K562 (cell line): Measurements from ENCODE around the gene ZNF333. TPM values are rescaled to one million over a fixed set of nuclear protein-coding genes. Genes with fewer than 3 reads are reported as not detected.

Source experiments
- ATAC-seq: fragments of 200-7000 bp; cut with Tn5 transposase; 3 replicates; pipeline ENCODE4 v1.9.1; 2020; ENCODE audit warnings: moderate library complexity
- BruUV-seq: library from RNA; stranded (reverse); fragments of 400-500 nt; replicated peaks from 2 replicates; lab custom pipeline; 2021; lab: Mats Ljungman, UMichigan
- CTCF ChIA-PET: fragments of 300-600 bp; formaldehyde crosslinking; extraction: SDS; loops from one replicate; lab custom pipeline; 2021; ENCODE audit warnings: low intra/inter-chr PET ratio; lab: Yijun Ruan, JAX
- POLR2A ChIA-PET: fragments of 300-600, 350-650 bp; sonication (Branson Sonifier 250); formaldehyde crosslinking; extraction: SDS; loops from one replicate; lab custom pipeline; 2021; ENCODE audit warnings: antibody characterized with exemption, inconsistent platforms; lab: Yijun Ruan, JAX
- DNase-seq, 4 experiments: peaks; one replicate each; pipeline versions ENCODE4 v3.0.0 to v3.0.0-alpha.2; 2011 to 2018; ENCODE audit warnings: low spot score in 3 of 4, mixed read lengths in 3 of 4; ENCODE audit errors: extremely low read depth in 1 of 4
- FAIRE-seq: peaks from 2 replicates; lab custom pipeline; 2011; peaks lifted over from hg19 to GRCh38; lab: Jason Lieb, UNC
- H2AFZ ChIP-seq: 2 replicates; pipeline ENCODE4 v1.6.0; 2011; ENCODE audit warnings: low read depth, low read length, control low read depth, inconsistent platforms
- H3K27ac ChIP-seq: fragments of 200-600 bp; 3 replicates; pipeline ENCODE4 v1.8.0; 2011; ENCODE audit warnings: low read depth, mild to moderate bottlenecking, control low read depth, inconsistent platforms, low read length, moderate library complexity, mixed read lengths; ENCODE audit errors: extremely low read depth
- H3K27me3 ChIP-seq, 2 experiments: fragments of 300-600 bp in 1 of 2; 2 replicates in 1 of 2; 3 replicates in 1 of 2; pipeline versions ENCODE4 v1.6.0 to v1.8.0; 2011; ENCODE audit warnings: inconsistent platforms in 2 of 2, low read length in 2 of 2, mild to moderate bottlenecking in 1 of 2, mixed read lengths in 1 of 2, moderate library complexity in 1 of 2; ENCODE audit not compliant: control insufficient read depth in 2 of 2, insufficient read depth in 2 of 2
- H3K36me3 ChIP-seq: fragments of 300-600 bp; 3 replicates; pipeline ENCODE4 v1.8.0; 2011; ENCODE audit warnings: mild to moderate bottlenecking, low read length, inconsistent platforms; ENCODE audit not compliant: control insufficient read depth, insufficient read depth
- H3K4me1 ChIP-seq, 2 experiments: fragments of 200-600 bp in 1 of 2; replicated peaks in 1 of 2; 2 replicates in 1 of 2; 3 replicates in 1 of 2; pipeline versions ENCODE4 v1.5.1 to v1.8.0; 2011; ENCODE audit warnings: inconsistent platforms in 2 of 2, low read length in 2 of 2, mild to moderate bottlenecking in 1 of 2, mixed read lengths in 1 of 2, moderate library complexity in 1 of 2; ENCODE audit not compliant: control insufficient read depth in 2 of 2, insufficient read depth in 2 of 2
- H3K4me2 ChIP-seq: 2 replicates; pipeline ENCODE4 v1.6.1; 2011; ENCODE audit warnings: low read length, control low read depth, inconsistent platforms, mixed read lengths; ENCODE audit not compliant: insufficient read depth
- H3K4me3 ChIP-seq: fragments of 200-600 bp; sonication (generic), shearing (Covaris generic); 2 replicates; pipeline ENCODE4 v1.5.1; 2016; ENCODE audit warnings: control low read depth, inconsistent platforms
- H3K79me2 ChIP-seq: fragments of 200-600 bp; 3 replicates; pipeline ENCODE4 v1.8.0; 2011; ENCODE audit warnings: low read length, inconsistent platforms; ENCODE audit not compliant: control insufficient read depth, insufficient read depth
- H3K9ac ChIP-seq, 2 experiments: 2 replicates each; pipeline versions ENCODE4 v1.6.0 to v1.6.1; 2011; ENCODE audit warnings: low read depth in 2 of 2, low read length in 2 of 2, control low read depth in 1 of 2, inconsistent platforms in 1 of 2, mild to moderate bottlenecking in 1 of 2, mixed read lengths in 1 of 2; ENCODE audit not compliant: insufficient read depth in 1 of 2
- H3K9me1 ChIP-seq: one replicate; pipeline ENCODE4 v1.6.0; 2011; ENCODE audit warnings: inconsistent platforms, mild to moderate bottlenecking, low read length, moderate library complexity; ENCODE audit not compliant: control insufficient read depth, insufficient read depth
- H3K9me3 ChIP-seq: replicated peaks from 2 replicates; pipeline ENCODE4 v1.5.1; 2011; ENCODE audit warnings: low read depth, low read length, inconsistent platforms; ENCODE audit not compliant: control insufficient read depth, insufficient read depth
- H4K20me1 ChIP-seq: replicated peaks from 2 replicates; pipeline ENCODE4 v1.6.1; 2011; ENCODE audit warnings: low read length, inconsistent platforms, mixed read lengths; ENCODE audit not compliant: control insufficient read depth, insufficient read depth
- ZNF444 ChIP-seq: fragments of 250-450 bp; sonication (Bioruptor Pico); IDR thresholded peaks from 2 replicates; pipeline ENCODE4 v1.4.0; 2020; ENCODE audit warnings: mild to moderate bottlenecking, moderate library complexity
- in situ Hi-C: fragments of 300-500 bp; cut with MboI; formaldehyde crosslinking; loops from 4 replicates; pipeline ENCODE4 v1.15.0; 2018; ENCODE audit warnings: inconsistent platforms, mixed read lengths
- intact Hi-C: fragments of 100-400 bp; cut with micrococcal nuclease; formaldehyde crosslinking; loops from 2 replicates; pipeline ENCODE4 v1.14.2; 2022
- polyA plus RNA-seq, 8 experiments: library from polyadenylated mRNA; depleted of rRNA in 4 of 8; stranded (reverse) in 5 of 8; unstranded in 3 of 8; fragments of >200 nt; fragmentation: Nextera tagmentation in 2 of 8; fragmentation: Illumina TruSeq in 1 of 8; extraction: Ambion mirVana in 2 of 8; extraction: Trizol in 1 of 8; gene quantifications; 2 replicates each; pipeline versions ENCODE4 v1.2.1 to v1.2.3, GENCODE V29; 2011 to 2014; ENCODE audit warnings: inconsistent platforms in 1 of 8, missing spikeins in 1 of 8
- total RNA-seq, 7 experiments: library from RNA; depleted of rRNA in 6 of 7; stranded (reverse); fragments of >200 nt in 6 of 7; fragmentation: Illumina TruSeq in 2 of 7; extraction: Trizol in 2 of 7; gene quantifications; 2 replicates each; pipeline versions ENCODE4 v1.2.1 to v1.2.3, GENCODE V29; 2011 to 2021; ENCODE audit warnings: low replicate concordance in 1 of 7
- TF ChIP-seq, protein P1 (sequence below), 2 experiments: fragments of 450-650 bp in 1 of 2; sonication (generic) in 1 of 2; formaldehyde crosslinking in 1 of 2; IDR thresholded peaks; 2 replicates each; pipeline versions ENCODE4 v1.7.1 to v1.9.0; 2016 to 2022; ENCODE audit warnings: inconsistent platforms in 1 of 2, mild to moderate bottlenecking in 1 of 2, missing genetic modification reagents in 1 of 2
- TF ChIP-seq, protein P2 (sequence below): fragments of 450-650 bp; formaldehyde crosslinking; IDR thresholded peaks from 2 replicates; pipeline ENCODE4 v1.4.0; 2020; ENCODE audit warnings: mild to moderate bottlenecking, mixed read lengths

ZNF333 gene
- total and polyA plus RNA-seq, 9 of the 15 experiments (the other 6 are each of a cell fraction or from before 2014, with no cell fraction given), result 2.8 to 10.3 (median 6.3) TPM

DNA sequence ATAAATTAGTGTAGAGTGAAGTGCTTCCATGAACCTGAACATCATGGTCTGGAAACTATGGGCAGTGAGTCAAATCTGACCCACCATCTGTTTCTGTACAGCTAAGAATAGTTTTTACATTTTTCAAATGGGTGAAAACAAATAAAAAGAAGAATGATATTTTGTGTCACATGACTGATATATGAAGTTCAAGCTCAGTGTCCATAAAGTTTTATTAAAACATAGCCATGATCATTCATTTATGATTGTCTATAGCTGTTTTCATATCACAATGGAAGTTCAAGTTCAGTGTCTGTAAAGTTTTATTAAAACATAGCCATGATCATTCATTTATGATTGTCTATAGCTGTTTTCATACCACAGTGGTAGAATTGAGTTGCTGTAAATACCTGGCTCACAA, 42.7 kb downstream of the ZNF333 start:
- no peaks in the 10 kb centered on the region for H3K4me1 ChIP-seq
- no peaks in the 10 kb centered on the region for H3K79me2 ChIP-seq
- H3K36me3 ChIP-seq, result peaks cover 10% of the 10 kb centered on the region; the same call in 2 of the 3 replicates
- H3K9me1 ChIP-seq, result no peaks in the 10 kb centered on the region
- no peak overlapping the region for H2AFZ ChIP-seq
- peaks cover 5% of the 10 kb centered on the region for H3K9me3 ChIP-seq
- H3K4me2 ChIP-seq, result no peak overlapping the region
- no peaks in the 10 kb centered on the region; a peak in 1 of 5 replicates for H3K27me3 ChIP-seq
- in situ Hi-C loops, result no loop called here
- H4K20me1 ChIP-seq, result no peaks in the 10 kb centered on the region
- H3K27ac ChIP-seq, result no peak overlapping the region
- ChIA-PET CTCF (no interaction called here), POLR2A (interaction anchor here (0.6 kb wide), 1 partner anchor 113 kb away, joined by 3 read pairs; no protein-coding TSS in a partner anchor)
- no TSS peak for BruUV-seq
- no peak overlapping the region for H3K9ac ChIP-seq
- no peak for FAIRE-seq
- H3K4me3 ChIP-seq, result no peak overlapping the region
- ATAC-seq, result no peak
- no peak for DNase-seq
- TF ChIP-seq, protein P1, sequence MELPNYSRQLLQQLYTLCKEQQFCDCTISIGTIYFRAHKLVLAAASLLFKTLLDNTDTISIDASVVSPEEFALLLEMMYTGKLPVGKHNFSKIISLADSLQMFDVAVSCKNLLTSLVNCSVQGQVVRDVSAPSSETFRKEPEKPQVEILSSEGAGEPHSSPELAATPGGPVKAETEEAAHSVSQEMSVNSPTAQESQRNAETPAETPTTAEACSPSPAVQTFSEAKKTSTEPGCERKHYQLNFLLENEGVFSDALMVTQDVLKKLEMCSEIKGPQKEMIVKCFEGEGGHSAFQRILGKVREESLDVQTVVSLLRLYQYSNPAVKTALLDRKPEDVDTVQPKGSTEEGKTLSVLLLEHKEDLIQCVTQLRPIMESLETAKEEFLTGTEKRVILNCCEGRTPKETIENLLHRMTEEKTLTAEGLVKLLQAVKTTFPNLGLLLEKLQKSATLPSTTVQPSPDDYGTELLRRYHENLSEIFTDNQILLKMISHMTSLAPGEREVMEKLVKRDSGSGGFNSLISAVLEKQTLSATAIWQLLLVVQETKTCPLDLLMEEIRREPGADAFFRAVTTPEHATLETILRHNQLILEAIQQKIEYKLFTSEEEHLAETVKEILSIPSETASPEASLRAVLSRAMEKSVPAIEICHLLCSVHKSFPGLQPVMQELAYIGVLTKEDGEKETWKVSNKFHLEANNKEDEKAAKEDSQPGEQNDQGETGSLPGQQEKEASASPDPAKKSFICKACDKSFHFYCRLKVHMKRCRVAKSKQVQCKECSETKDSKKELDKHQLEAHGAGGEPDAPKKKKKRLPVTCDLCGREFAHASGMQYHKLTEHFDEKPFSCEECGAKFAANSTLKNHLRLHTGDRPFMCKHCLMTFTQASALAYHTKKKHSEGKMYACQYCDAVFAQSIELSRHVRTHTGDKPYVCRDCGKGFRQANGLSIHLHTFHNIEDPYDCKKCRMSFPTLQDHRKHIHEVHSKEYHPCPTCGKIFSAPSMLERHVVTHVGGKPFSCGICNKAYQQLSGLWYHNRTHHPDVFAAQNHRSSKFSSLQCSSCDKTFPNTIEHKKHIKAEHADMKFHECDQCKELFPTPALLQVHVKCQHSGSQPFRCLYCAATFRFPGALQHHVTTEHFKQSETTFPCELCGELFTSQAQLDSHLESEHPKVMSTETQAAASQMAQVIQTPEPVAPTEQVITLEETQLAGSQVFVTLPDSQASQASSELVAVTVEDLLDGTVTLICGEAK (IDR thresholded peaks at IDR 0.05), result peak; percentile 69
- TF ChIP-seq, protein P1 (CRISPR knock-in tag; IDR thresholded peaks at IDR 0.05), result no peak
- TF ChIP-seq ZNF444 (CRISPR knock-in tag), result no peak
- TF ChIP-seq, protein P2, sequence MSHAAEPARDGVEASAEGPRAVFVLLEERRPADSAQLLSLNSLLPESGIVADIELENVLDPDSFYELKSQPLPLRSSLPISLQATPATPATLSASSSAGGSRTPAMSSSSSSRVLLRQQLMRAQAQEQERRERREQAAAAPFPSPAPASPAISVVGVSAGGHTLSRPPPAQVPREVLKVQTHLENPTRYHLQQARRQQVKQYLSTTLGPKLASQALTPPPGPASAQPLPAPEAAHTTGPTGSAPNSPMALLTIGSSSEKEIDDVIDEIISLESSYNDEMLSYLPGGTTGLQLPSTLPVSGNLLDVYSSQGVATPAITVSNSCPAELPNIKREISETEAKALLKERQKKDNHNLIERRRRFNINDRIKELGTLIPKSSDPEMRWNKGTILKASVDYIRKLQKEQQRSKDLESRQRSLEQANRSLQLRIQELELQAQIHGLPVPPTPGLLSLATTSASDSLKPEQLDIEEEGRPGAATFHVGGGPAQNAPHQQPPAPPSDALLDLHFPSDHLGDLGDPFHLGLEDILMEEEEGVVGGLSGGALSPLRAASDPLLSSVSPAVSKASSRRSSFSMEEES, result peak; percentile 74
- intact Hi-C loops, result no loop called here
